B cell (primary cell): ENCODE results near the gene GLRX.

Experiments used
- EZH2 ChIP-seq: IDR thresholded peaks from 2 replicates; pipeline ENCODE4 v1.6.1; 2012; ENCODE audit warnings: borderline replicate concordance, low read depth, mild to moderate bottlenecking, moderate library complexity, low read length; ENCODE audit not compliant: insufficient read depth, poor library complexity, severe bottlenecking
- TF ChIP-seq, protein P1 (sequence below): fragments of 200-600 bp; IDR thresholded peaks from one replicate; pipeline ENCODE4 v1.8.0; 2022; ENCODE audit warnings: antibody characterized with exemption, mild to moderate bottlenecking

DNA sequence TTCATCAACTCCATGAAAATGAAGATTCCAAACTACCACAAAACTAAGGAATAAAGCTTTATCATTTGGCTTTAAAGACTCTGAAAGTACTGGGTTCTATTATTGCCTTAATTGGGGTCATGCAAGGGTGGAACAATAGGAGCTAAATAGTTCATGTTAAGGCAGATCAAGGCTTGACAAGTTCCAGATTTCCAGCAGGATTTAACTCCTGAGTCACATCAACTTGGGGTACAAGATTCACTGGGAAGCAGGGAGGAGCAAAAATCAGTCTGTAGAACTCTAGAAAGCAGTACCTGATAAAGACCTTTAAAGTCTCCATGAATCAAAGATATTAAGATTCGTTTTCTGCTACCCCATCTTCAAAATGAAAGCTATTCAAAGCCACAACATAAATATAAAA, 41.9 kb upstream of the GLRX start:
- TF ChIP-seq, protein P1, sequence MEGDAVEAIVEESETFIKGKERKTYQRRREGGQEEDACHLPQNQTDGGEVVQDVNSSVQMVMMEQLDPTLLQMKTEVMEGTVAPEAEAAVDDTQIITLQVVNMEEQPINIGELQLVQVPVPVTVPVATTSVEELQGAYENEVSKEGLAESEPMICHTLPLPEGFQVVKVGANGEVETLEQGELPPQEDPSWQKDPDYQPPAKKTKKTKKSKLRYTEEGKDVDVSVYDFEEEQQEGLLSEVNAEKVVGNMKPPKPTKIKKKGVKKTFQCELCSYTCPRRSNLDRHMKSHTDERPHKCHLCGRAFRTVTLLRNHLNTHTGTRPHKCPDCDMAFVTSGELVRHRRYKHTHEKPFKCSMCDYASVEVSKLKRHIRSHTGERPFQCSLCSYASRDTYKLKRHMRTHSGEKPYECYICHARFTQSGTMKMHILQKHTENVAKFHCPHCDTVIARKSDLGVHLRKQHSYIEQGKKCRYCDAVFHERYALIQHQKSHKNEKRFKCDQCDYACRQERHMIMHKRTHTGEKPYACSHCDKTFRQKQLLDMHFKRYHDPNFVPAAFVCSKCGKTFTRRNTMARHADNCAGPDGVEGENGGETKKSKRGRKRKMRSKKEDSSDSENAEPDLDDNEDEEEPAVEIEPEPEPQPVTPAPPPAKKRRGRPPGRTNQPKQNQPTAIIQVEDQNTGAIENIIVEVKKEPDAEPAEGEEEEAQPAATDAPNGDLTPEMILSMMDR, result no peak
- TF ChIP-seq EZH2, result no peak
